Measurements from ENCODE around the gene RCSD1. TPM values are rescaled to one million over a fixed set of nuclear protein-coding genes. Genes with fewer than 3 reads are reported as not detected.

The RCSD1 gene
- polyA plus RNA-seq, 3 donors, result 116 to 218 (median 216) TPM

DNA sequence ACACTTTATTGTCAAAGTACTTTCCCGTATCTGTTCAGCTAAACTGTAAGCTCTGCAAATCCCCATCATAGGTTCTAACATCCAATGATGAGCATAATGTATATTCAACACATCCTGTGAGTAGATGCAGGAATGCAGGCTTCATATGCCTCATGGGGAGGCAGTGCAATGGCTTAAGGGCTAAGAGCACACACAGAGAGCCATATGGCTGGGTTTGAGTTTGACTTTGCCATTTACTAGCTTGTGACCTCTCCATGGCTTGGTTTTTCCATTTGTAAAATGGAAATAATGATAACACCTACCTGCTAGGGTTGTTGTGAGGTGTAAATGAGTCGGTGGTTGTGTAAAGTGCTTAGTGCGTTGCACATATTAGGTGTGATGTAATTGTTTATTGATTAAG is 13.4 kb downstream of the RCSD1 start:
- peak overlapping the region in 1 of 2 donors; percentile 78 for H3K27ac ChIP-seq (ENCODE audit: low read depth in 1 of 2, low read length in 2 of 2)
- peak overlapping the region in 2 of 7 donors; percentile 62 to 87 for H3K27ac Mint-ChIP-seq
- peaks cover 100% of the 10 kb centered on the region for H3K79me2 ChIP-seq (ENCODE audit: insufficient read depth, low read length)
- H3K9me3 Mint-ChIP-seq, result no peaks in the 10 kb centered on the region
- H4K20me1 ChIP-seq (ENCODE audit: insufficient read depth, low read length), result peaks cover 100% of the 10 kb centered on the region
- no peak overlapping the region for H3K4me3 Mint-ChIP-seq
- H3K36me3 Mint-ChIP-seq, result peaks cover 64 to 79% of the 10 kb centered on the region in 2 donors
- peaks cover 90% of the 10 kb centered on the region for H3K4me1 Mint-ChIP-seq
- H3K9me3 ChIP-seq (replicated peaks in 1 of 2; ENCODE audit: control insufficient read depth in 1 of 2, insufficient read depth in 1 of 2, low read length in 2 of 2), result no peaks in the 10 kb centered on the region
- no peak overlapping the region for H3K9ac ChIP-seq (ENCODE audit: insufficient read depth, low read length, poor library complexity, severe bottlenecking)
- DNase-seq, result no peak
- H2AFZ ChIP-seq (ENCODE audit: insufficient read depth, low read depth, low read length, poor library complexity, severe bottlenecking), result no peak overlapping the region
- TF ChIP-seq, protein P1, sequence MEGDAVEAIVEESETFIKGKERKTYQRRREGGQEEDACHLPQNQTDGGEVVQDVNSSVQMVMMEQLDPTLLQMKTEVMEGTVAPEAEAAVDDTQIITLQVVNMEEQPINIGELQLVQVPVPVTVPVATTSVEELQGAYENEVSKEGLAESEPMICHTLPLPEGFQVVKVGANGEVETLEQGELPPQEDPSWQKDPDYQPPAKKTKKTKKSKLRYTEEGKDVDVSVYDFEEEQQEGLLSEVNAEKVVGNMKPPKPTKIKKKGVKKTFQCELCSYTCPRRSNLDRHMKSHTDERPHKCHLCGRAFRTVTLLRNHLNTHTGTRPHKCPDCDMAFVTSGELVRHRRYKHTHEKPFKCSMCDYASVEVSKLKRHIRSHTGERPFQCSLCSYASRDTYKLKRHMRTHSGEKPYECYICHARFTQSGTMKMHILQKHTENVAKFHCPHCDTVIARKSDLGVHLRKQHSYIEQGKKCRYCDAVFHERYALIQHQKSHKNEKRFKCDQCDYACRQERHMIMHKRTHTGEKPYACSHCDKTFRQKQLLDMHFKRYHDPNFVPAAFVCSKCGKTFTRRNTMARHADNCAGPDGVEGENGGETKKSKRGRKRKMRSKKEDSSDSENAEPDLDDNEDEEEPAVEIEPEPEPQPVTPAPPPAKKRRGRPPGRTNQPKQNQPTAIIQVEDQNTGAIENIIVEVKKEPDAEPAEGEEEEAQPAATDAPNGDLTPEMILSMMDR (IDR thresholded peaks at IDR 0.05), result no peak
- H3K36me3 ChIP-seq (replicated peaks in 1 of 2; ENCODE audit: control insufficient read depth in 1 of 2, insufficient read depth in 2 of 2, low read length in 2 of 2), result peaks cover 59 to 74% of the 10 kb centered on the region in 2 donors
- intact Hi-C loops (cut with micrococcal nuclease), result no loop called here
- peaks cover 49 to 57% of the 10 kb centered on the region in 2 donors for H3K4me1 ChIP-seq (ENCODE audit: control insufficient read depth in 1 of 2, insufficient read depth in 2 of 2, low read length in 2 of 2)
- WGBS (ENCODE audit: insufficient coverage), result 86% methylated on average over 2 of the region's 3 CpGs
- H3K27me3 ChIP-seq (ENCODE audit: control insufficient read depth in 2 of 2, insufficient read depth in 2 of 2, low read length in 2 of 2), result no peaks in the 10 kb centered on the region
- H3K4me3 ChIP-seq (replicated peaks in 1 of 3; ENCODE audit: low read depth in 2 of 3, low read length in 3 of 3), result no peak overlapping the region
- no peak overlapping the region for H3K4me2 ChIP-seq (replicated peaks; ENCODE audit: extremely low read depth, low read length, poor library complexity, severe bottlenecking)
- H3K27me3 Mint-ChIP-seq (ENCODE audit: low read depth in 3 of 3), result no peaks in the 10 kb centered on the region

DNA sequence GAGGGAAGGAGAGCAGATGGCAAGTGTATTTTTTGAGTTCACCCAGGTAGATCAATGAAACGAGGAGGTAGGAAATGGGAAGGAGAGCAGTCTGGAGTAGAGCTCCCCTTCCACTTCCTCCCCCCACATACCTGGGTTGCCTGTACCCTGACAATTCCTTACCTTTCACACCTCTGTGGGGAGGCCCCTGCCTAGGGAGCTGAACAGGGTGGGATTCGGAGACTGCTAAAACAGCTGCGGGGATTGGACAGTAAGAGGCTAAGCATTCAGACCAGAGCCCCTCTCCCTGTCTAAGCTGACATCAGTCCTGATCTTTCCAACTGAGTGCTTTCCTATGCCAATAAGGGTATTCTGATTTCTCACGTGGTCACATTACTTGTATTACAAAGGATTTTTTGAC is 14.5 kb downstream of the RCSD1 start:
- Histone ChIP-seq H3K9me3 (replicated peaks in 1 of 2; ENCODE audit: control insufficient read depth in 1 of 2, insufficient read depth in 1 of 2, low read length in 2 of 2) (no peaks in the 10 kb centered on the region), H2AFZ (ENCODE audit: insufficient read depth, low read depth, low read length, poor library complexity, severe bottlenecking) (no peak overlapping the region), H3K4me2 (replicated peaks; ENCODE audit: extremely low read depth, low read length, poor library complexity, severe bottlenecking) (no peak overlapping the region), H3K9ac (ENCODE audit: insufficient read depth, low read length, poor library complexity, severe bottlenecking) (peak overlapping the region; percentile 13), H3K27me3 (ENCODE audit: control insufficient read depth in 2 of 2, insufficient read depth in 2 of 2, low read length in 2 of 2) (no peaks in the 10 kb centered on the region), H3K4me3 (replicated peaks in 1 of 3; ENCODE audit: low read depth in 2 of 3, low read length in 3 of 3) (no peak overlapping the region), H3K27ac (ENCODE audit: low read depth in 1 of 2, low read length in 2 of 2) (peak overlapping the region in 1 of 2 donors; percentile 78), H3K36me3 (replicated peaks in 1 of 2; ENCODE audit: control insufficient read depth in 1 of 2, insufficient read depth in 2 of 2, low read length in 2 of 2) (peaks cover 50 to 63% of the 10 kb centered on the region in 2 donors), H3K79me2 (ENCODE audit: insufficient read depth, low read length) (peaks cover 100% of the 10 kb centered on the region), H3K4me1 (ENCODE audit: control insufficient read depth in 1 of 2, insufficient read depth in 2 of 2, low read length in 2 of 2) (peaks cover 57 to 63% of the 10 kb centered on the region in 2 donors), H4K20me1 (ENCODE audit: insufficient read depth, low read length) (peaks cover 100% of the 10 kb centered on the region)
- Mint-ChIP-seq H3K4me1 (peaks cover 92% of the 10 kb centered on the region), H3K4me3 (no peak overlapping the region), H3K27me3 (ENCODE audit: low read depth in 3 of 3) (no peaks in the 10 kb centered on the region), H3K9me3 (no peaks in the 10 kb centered on the region), H3K36me3 (peaks cover 60 to 71% of the 10 kb centered on the region in 2 donors), H3K27ac (peak overlapping the region in 3 of 7 donors; percentile 54 to 87 (median 82))
- 100% methylated on average over 2 of the region's 4 CpGs for WGBS (ENCODE audit: insufficient coverage)
- TF ChIP-seq, protein P1 (IDR thresholded peaks at IDR 0.05), result no peak
- DNase-seq, result no peak
- intact Hi-C loops (cut with micrococcal nuclease), result no loop called here

All from CD14-positive monocyte (primary cell).